ENCODE measurements around the gene EML3.

Gene EML3

DNA sequence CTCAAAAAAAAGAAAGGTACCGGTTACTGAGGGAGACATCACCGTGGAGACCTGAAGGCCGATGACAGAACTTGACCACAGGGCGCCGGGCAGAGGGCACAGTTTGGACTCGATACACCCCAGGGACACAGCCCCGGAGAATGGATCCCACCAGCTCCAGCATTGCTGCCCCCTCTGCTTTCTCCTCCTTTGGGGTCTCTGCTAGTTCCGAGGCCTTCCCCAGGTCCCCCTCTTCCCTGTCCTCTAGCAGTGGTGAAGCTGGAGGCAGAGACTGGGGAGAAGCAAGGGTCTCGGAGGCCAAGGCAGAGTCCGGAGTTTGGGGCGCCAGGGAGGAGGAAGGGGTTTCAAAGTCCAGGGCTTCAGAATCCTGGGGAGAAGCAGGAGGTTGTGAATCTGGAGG lies 34.0 kb downstream of the EML3 start:
- DNase-seq, result no peak
- Histone ChIP-seq H3K36me3 (peaks cover 50% of the 10 kb centered on the region), H3K27ac (no peak overlapping the region), H3K9me3 (ENCODE audit: severe bottlenecking) (no peaks in the 10 kb centered on the region), H3K4me3 (ENCODE audit: low read depth, low read length) (no peak overlapping the region), H3K27me3 (ENCODE audit: insufficient read depth, low read depth, severe bottlenecking) (no peaks in the 10 kb centered on the region)
- TF ChIP-seq, protein P1, sequence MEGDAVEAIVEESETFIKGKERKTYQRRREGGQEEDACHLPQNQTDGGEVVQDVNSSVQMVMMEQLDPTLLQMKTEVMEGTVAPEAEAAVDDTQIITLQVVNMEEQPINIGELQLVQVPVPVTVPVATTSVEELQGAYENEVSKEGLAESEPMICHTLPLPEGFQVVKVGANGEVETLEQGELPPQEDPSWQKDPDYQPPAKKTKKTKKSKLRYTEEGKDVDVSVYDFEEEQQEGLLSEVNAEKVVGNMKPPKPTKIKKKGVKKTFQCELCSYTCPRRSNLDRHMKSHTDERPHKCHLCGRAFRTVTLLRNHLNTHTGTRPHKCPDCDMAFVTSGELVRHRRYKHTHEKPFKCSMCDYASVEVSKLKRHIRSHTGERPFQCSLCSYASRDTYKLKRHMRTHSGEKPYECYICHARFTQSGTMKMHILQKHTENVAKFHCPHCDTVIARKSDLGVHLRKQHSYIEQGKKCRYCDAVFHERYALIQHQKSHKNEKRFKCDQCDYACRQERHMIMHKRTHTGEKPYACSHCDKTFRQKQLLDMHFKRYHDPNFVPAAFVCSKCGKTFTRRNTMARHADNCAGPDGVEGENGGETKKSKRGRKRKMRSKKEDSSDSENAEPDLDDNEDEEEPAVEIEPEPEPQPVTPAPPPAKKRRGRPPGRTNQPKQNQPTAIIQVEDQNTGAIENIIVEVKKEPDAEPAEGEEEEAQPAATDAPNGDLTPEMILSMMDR (IDR thresholded peaks at IDR 0.05; ENCODE audit: low read depth, low read length), result no peak

DNA sequence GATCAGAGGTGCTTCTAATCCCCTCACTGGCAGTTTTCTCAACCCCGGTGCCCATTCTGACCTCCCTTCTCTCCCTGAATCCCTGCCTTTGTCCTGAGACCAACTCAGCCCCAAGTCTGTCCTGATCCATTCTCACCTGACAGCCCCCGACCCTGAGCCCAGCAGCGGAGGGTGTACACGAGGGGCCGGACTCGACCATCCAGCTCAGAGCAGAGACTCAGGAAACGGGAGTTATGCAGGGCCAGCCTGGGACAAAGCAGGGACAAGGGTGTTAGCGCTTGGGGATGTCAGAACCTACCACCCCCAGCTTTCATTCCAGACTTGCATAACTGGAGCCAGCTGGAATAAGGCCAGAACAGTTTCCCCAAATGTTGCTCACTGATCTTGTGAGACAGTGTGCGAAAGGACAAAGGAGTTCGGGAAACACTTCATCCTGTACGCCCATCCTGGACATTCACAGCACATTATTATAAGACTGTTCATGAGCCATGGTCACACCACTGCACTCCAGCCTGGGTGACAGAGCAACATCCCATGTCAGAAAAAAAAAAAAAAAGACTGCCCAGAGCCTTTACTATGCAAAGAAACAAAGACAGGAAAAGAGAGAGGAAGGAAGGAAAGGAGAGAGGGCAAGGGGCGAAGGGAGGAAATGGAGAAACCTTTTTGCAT lies 35.4 kb downstream of the EML3 start:
- Histone ChIP-seq H3K9me3 (ENCODE audit: severe bottlenecking) (no peaks in the 10 kb centered on the region), H3K27ac (peak overlapping the region; percentile 23; the same call in 1 of the 2 replicates), H3K4me3 (ENCODE audit: low read depth, low read length) (no peak overlapping the region), H3K36me3 (peaks cover 61% of the 10 kb centered on the region), H3K27me3 (ENCODE audit: insufficient read depth, low read depth, severe bottlenecking) (no peaks in the 10 kb centered on the region)
- TF ChIP-seq, protein P1 (IDR thresholded peaks at IDR 0.05; ENCODE audit: low read depth, low read length), result no peak
- no peak for DNase-seq

DNA sequence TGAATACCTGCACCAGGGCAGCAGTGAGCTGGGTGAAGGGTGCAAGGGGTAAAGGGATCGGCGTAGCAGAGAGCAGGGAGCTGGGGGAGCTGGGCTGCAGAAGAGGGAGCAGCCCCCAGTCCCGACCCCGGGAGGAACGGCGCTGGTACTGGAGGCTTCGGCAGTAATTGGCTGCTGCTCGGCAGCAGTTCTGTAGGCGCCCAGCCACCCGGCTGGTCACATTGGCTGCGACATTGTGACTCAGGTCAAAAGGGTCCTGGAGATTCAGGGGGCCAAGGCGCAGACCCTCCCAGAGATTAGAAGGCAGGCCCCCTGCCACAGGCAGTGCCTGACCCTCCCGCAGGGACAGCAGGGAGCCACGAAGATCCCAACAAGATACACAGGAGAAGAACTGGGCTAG lies 36.7 kb downstream of the EML3 start:
- TF ChIP-seq, protein P1 (IDR thresholded peaks at IDR 0.05; ENCODE audit: low read depth, low read length), result no peak
- no peak for DNase-seq
- no peak overlapping the region for H3K4me3 ChIP-seq (ENCODE audit: low read depth, low read length)
- H3K27ac ChIP-seq, result peak overlapping the region; percentile 91
- no peaks in the 10 kb centered on the region for H3K9me3 ChIP-seq (ENCODE audit: severe bottlenecking)
- no peaks in the 10 kb centered on the region for H3K27me3 ChIP-seq (ENCODE audit: insufficient read depth, low read depth, severe bottlenecking)
- peaks cover 68% of the 10 kb centered on the region for H3K36me3 ChIP-seq

DNA sequence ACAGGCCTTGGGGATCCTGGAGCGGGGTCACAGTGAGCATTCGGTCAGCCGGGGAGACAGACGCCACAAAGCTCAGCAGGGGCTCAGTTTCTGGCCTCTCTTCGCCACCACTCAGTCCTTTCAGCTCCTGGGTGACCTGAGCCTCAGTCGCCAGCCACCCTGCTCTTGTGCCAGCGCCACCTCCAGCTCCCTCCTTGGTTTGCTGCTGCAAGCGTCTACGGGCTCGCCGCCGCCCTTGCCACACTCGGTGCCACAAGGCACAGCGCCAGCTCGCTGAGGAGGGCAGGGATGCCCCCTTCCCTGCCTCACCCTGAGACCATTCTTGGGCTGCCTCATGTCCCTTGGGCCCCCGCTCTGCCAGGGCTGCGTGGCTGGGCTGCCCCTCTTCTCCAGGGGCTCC lies 37.4 kb downstream of the EML3 start:
- Histone ChIP-seq H3K9me3 (ENCODE audit: severe bottlenecking) (no peaks in the 10 kb centered on the region), H3K4me3 (ENCODE audit: low read depth, low read length) (peak overlapping the region; percentile 100), H3K27me3 (ENCODE audit: insufficient read depth, low read depth, severe bottlenecking) (no peaks in the 10 kb centered on the region), H3K27ac (peak overlapping the region; percentile 91), H3K36me3 (peaks cover 72% of the 10 kb centered on the region)
- TF ChIP-seq, protein P1 (IDR thresholded peaks at IDR 0.05; ENCODE audit: low read depth, low read length), result no peak
- peak; percentile 26 for DNase-seq

DNA sequence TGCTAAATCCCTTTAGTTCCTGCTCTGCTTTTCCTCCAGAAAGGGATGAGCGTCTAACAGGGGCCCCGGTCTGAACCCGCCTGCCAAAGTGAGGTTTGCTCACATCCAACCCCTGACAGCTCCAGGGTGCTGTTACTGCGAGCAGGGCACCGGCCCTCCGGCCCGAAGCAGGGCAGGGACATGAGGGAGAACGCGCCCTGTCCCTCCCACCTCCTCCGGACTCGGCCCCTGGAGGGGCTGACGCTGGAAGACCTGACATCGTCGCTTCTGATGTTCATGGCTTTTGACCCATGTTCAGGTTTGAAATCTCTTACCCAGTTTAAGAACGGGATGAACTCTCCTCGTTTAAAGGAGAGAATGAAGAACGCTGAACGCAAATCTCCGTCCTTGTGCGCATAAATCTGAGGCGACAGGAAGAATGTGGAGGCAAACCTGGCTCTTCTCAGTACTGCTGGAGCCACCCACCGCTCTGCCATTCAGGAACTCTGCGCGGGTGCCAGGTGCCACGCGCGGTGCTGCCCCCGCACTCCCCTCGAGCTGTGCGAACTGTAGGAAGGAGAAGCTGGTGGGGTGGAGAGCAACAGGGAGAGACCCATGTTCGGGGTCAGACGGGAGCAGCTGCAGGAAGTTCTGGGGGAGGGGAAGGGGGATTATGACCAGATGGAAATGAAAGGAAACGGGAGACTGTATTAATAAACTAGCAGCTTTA lies 38.1 kb downstream of the EML3 start:
- TF ChIP-seq, protein P1 (IDR thresholded peaks at IDR 0.05; ENCODE audit: low read depth, low read length), result no peak
- Histone ChIP-seq H3K27ac (peak overlapping the region; percentile 91), H3K36me3 (peaks cover 73% of the 10 kb centered on the region), H3K9me3 (ENCODE audit: severe bottlenecking) (no peaks in the 10 kb centered on the region), H3K27me3 (ENCODE audit: insufficient read depth, low read depth, severe bottlenecking) (no peaks in the 10 kb centered on the region), H3K4me3 (ENCODE audit: low read depth, low read length) (peak overlapping the region; percentile 100)
- DNase-seq, result peak; percentile 68
